Stimulated activated CD4-positive, alpha-beta T cell treated with anti-CD3 and anti-CD28 coated beads, Interleukin-2, amount 100 ng/mL, for 24 hours (primary cell): ENCODE measurements around the gene ABCG1.
A peak's percentile ranks its signal among the peaks of the same experiment; 100 is the strongest.

Experiments used
- DNase-seq, 2 donors: peaks; one replicate each; pipeline ENCODE4 v3.0.0-alpha.2; 2020

The ABCG1 gene

DNA sequence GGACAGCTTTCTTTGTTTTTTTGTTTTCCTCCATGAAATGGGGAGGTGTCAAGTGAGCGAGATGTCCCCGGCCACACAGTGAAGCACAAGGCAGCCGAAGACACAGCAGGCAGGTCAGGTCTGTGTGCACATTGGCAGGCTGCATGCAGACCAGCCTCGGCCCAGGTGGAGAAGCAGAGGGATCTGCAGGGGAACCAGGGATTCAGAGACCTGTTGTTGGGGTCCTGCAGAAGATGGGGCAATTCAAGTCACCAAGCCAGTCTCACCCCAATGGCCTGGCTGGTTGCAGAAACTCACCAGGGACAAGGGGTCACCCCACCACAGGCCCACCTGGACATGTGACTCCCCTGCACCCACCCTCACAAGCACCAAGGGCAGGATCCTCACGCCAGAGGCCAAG is 4.0 kb upstream of the ABCG1 start:
- no peak for DNase-seq

DNA sequence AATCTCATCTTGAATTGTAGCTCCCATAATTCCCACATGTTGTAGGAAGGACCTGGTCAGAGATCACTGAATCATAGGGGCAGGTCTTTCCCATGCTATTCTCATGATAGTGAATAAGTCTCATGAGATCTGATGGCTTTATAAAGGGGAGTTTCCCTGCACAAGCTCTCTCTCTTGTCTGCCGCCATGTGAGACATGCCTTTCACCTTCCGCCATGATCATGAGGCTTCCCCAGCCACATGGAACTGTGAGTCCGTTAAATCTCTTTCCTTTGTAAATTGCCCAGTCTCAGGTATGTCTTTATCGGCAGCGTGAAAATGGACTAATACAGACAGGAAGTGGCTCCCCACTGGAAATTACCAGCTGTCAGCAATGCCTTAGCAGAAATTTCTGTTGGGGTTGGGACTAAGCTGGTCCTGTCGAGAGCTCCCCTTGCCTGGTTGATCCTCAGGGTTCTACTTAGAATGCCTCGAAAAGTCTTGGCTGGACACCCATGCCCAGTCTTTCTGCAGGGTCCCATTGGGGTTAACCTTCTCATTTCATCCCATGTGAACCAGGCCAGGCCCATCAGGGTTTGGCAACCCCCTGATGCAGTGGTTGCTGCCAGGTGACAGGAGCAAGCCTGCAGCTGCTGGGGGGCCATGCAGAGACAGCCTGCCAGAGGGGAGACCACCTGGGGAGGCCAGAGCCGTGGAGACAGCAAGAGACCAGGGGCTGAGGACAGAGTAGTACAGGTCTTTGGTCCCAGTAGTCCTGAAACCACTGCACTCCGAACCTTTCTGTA is 2.8 kb upstream of the ABCG1 start:
- no peak for DNase-seq

DNA sequence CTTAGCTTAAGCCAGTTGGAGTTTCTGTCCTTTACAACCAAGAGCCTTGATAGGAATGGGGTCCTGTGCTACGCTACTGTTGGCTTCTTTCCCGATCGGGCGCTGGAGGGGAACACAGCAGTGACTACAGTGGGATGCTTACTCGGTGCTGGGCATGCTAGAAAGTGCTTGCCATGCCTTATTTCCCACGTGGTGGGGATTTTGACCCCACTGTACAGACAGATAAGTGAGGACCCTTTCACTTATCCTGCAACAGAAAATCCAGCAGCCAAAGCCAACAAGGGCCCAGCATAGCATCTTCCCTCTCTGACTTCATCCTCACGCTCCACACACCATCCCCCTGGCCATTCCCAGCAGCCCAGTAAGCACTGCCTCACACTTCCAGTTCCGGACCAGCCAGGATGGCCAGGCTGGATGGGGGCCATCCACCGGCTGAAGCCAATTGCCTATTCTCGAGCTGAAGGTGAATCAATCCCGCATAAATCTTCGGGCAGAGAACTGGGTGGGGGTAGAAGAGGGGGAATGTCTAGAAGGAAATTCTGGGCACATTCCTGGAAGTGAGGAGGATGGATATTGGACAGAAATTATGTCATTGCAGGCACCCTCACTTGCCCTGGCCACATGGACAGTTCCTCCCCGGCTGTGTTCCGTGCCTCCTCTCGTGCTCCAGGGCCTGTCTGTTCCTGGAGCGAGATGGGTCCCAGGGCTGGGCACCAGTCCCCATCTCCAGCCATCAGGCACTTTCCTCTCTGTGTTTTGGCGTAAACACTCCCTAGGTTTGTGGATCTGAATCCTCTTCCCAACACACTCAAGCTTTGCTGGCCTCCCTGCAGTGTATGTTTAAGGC is 2.0 kb upstream of the ABCG1 start:
- no peak for DNase-seq

DNA sequence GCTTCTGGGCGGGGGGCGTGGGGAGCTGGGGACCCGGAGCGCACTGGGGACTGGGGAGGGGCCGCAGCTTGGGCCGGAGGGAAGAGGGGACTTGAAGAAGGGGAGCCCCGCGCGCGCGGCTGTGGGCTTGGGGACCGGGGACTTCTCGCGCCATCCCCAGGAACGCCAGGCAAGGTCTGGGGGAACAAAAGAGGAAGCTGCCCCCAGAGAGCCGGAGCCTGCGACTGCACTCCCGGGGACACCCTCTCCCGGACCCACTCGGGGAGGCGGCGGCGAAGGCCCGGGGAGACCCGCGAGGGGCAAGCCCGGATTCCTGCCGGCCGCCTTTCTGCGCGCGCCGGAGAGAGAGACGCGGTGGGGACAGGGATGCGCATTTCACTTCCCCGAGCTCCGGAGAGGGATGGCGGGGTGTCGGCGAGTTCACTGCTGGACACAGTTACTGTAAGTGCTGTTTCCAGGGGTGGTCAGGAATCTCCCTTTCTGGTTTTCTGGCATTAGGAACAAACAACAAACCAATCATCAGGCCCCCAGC is 732 bp downstream of the ABCG1 start:
- DNase-seq: peak in 1 of 2 donors; percentile 43

DNA sequence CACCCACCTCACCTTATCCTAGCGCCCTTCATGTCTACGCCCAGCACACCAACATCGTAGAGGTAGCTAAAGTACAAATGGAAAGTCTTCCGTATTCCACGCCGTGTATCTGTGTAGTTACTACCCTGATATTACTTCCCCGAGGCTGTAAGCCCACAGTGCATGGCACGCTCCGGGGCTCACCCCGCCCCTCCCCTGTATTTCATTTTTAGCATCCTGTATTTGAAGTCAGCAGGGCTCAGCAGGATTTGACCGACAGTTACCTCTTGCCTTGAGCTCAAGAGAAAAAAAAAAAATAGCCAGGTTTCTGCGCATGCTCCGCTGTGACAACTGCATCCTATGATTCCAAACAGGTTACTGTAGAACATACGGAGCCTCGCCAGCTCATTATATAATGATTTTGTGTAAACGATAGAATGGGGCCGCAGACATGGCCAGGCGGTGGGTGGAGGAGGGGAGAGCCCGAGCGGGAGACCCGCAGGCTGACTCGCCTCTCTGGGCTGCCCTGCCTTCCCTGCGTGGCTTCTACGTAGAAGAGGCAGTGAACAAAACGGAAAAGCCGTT is 1.3 kb downstream of the ABCG1 start:
- peak; percentile 51 to 58 for DNase-seq

DNA sequence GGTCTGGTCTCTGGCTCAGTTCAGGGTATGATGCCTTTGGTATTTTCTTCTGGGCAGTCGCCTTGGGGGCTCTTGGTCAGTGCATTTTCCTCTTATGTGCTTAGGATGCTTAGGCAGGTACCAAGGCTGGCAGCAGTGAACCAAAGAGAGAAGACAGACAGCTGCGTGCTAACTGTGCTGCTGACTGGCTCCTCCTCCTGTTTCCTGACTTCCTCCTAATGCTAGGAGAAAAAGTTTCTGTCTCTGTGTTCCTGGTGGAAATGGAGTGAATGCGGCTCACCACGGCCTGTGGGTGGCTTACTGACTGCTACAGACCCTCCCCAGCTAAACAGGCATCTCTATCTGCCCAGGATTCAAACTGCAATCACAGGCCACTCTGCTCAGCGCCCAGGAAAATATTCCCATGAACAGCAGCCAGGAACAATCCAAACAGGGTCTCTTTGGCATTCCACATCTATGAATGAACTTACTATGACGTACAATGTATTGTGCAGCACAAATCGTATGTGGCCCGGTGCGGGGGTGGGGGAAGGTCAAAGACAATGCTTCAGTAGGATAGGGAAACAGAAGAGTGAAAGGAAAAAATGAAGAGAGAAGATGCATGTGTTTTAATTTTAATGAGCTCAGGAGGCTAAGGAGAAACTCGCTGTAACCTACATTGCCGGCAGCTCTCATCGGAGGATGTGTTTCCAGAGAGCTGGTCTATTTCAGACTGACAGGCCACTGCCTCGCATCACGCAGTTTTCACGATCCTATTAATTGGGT is 2.8 kb downstream of the ABCG1 start:
- peak in 1 of 2 donors; percentile 15 for DNase-seq

DNA sequence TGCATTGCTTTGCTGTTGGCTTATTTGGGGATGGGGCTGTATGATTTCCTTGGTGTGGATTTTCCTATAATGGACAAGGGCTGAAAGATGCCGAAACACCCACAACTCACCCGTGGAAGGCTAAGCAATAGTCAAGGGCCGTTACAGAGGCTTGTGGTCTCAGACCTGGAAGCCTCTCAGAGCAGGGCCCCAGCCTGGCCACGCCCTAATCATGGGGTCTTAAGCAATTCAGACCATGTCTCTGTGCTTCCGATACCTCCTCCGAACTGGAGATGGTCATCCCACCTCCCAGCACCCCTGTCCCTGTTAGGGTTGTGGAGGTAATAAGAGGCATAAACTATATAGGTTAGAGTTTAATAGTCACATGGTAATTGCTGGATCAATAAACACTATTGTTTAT is 3.4 kb downstream of the ABCG1 start:
- peak in 1 of 2 donors; percentile 13 for DNase-seq

DNA sequence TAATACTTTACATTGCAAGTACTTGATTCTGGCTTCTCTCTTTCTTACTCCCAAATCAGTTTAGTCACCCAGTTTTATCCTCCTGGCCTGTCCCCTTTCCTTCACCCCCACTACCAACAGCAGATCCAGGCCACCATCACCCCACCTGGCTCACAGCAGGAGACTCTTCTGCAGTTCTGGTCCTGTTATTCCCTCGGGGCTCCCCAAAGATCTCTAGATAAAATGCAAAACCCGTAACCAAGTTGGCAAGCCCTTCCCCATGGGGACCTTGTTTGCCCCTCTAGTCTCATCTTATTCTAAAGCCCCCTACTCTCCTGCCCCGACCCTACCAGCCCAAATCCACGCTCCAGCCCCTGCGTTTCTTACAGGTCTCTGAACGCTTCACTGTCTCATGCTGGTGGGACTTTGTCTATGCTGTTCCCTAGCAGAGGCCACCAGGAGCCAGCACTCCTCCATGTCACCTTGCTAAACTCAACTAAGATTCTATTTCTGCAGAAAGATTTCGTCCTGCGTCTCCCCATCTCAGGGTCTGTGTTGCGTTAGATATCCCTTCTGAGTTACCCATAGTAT is 4.0 kb downstream of the ABCG1 start:
- DNase-seq: peak in 1 of 2 donors; percentile 8

DNA sequence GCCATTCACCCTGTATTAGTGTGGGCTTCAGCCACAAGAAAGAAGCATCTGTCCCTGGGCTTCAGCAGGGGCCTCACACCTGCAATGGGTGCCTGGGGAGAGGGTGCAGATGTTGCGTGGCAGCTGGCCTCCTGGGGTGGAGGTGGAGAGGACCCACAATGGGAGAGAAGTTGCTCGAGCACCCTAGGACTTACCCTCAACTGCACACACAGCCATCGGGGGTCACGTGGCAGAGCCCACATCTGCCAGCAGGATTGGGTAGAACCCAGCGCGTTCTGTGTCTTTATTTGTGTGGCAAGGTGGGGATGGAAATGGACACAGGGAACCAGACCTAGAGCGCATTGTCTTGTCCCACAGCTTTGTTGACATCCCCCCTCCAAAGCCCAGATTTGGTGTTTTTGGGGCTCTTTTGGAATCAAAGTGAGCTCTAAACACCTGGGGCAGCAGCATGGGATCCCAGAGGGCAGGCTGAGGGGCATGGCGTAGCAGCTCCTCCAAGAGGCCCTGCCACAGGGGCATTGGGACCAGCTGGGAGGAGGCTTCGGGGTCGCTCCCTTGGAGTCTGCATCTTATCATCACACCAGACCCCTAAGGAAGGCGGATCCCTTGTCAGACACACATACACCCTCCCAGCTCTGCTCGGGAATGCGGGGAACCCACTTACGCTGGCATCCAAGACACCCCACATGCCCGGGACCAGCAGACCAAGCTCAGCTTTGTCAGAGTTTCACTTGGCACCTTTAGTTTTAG is 5.1 kb downstream of the ABCG1 start:
- DNase-seq: no peak

DNA sequence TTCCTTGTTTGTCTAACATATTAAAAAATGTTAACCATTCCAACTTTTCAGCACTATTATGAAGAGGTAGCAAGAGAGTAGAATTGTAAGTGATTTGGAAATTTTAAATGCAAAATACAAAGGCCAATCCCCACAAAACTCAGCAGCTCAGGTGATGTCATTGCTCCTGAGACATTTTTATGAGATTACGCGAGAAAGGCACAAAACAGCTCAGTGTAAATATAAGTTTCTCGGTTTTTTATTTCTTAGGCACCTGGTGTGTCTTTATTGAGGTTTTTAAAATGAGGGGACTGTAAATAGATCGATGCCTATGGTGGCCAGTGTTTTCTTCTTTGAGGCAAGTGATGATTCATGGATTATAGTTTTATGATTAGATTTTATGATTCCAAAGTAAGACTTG is 6.1 kb downstream of the ABCG1 start:
- no peak for DNase-seq

DNA sequence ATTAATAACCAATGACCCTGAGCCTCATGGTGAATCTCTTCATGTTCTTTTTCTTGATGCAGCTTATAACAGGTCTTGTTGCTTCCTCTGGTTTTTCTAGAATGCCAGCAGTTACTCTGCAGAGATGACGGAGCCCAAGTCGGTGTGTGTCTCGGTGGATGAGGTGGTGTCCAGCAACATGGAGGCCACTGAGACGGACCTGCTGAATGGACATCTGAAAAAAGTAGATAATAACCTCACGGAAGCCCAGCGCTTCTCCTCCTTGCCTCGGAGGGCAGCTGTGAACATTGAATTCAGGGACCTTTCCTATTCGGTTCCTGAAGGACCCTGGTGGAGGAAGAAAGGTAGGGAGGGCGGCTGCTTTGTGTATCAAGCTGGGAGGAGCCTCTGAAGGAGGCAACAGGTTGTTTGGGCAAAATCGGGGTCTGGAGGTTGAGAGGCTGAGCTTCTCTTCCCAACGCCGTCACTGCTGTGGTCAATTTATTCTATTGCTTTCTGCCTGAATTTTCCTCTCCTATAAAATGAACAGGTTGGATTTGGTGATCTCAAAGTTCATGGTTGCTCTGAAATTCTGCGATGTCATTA is 6.7 kb downstream of the ABCG1 start:
- no peak for DNase-seq

DNA sequence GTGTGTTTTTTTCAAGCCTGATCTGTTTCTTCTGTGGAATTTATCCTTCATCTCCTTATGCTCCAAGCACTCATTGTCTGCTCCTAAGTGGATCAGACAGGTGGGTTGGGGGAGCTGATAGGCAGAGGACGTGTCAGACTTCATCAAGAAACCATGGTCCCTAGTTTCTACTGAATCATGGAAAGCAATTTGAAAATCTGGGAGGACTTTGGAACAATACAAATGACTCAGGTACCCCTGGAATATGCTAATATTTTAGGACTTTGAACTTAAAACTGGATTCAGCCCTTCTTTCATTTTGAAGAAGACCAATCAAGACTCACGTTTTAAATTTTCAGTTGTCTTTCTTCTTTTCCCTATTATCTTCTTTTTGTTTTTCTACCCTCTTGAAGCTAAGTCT is 7.7 kb downstream of the ABCG1 start:
- DNase-seq: no peak

DNA sequence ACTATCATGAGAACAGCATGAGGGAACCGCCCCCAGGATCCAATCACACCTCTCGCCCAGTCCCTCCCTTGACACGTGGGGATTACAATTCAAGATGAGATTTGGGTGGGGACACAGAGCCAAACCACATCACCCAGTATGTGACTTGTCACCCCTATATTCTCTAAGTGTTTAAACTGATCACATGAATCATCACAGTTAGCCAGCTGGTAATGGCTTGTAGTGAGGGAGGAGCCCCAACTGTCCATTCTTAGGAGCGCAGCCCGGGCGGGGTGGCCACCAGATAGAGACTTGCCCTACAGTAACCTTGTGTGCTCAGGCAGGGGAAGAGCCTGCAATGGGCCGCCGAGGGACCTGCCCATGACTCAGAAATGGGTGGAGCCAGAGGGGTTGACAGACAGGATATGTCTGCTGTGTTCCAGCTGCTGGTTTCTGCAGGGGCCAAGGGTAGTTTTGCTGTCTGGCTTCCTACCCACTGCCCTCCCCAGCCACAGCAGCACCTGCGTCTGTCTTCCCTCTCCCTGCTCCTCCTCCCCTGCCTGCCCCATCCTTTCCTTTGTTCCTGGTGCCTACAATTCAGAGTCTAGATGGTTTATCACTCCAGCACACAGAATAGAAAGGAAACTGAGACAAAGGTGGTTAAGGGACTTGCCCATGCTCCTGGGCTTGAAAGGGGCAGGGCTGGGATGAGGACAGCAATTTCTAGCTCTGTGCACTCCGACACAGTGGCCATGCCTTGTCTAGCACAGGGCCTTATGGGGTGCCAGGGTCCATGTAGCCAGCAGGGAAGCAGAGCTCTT is 9.2 kb downstream of the ABCG1 start:
- peak; percentile 87 to 88 for DNase-seq

DNA sequence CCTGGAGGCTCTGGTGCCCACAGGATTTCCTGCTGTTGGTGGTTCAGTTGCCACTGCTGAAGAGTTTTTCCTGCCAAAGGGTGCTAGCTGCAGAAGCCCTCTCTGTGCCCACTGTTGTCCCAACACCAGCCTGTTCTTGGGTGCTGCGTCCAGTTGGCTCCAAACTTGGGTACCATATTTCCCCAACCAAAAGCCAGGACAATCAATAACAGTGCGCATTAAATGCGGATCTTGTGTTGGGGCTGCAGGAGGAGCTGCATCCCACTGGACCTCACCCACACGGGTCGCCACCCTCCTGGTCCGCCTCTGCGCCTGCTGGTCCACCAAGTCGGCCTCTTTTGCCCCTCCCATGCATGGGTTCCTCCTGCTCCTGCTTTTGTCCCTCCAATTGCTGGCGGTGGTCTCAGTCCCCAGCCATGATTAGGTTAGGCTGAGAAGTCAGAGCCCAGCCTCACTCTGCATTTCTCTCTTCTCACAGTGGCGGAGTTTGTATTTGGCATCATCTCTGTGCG is 9.8 kb downstream of the ABCG1 start:
- DNase-seq: no peak

DNA sequence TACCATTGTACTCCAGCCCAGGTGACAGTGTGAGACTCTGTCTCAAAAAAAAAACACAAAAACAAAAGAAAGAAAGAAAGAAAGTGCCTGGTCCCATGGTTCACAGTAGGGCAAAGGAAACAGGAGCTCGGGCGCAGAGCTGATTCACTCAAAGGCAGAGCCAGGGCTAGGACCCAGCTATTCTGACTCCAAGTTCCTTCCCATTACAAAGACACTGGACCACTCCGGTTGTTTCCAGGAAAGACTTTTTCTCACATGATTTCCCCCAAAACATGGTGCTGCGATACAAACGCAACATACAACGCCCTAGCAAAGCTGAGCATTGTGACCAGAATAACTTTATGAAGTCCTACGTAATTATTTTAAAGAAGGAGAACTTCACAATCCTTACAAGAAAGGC is 10.7 kb downstream of the ABCG1 start:
- DNase-seq: no peak

DNA sequence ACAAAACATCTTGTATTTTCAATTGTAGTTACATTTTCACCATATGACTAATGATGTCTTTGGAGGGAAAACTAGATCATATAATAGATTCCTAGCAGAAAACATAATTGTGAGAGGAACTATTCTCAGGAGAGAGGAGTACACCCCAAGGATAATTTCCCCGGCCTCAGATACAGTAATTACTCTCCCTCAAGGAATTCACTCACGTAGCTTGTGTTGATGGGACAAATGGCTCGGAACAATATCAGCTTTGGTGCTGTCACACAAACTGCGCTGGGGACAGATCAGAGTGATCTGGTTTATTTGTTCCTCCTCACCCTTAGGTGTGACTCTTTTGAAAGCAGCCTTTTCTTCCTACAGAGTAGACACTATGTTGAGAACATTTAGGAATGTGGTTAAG is 11.2 kb downstream of the ABCG1 start:
- no peak for DNase-seq

DNA sequence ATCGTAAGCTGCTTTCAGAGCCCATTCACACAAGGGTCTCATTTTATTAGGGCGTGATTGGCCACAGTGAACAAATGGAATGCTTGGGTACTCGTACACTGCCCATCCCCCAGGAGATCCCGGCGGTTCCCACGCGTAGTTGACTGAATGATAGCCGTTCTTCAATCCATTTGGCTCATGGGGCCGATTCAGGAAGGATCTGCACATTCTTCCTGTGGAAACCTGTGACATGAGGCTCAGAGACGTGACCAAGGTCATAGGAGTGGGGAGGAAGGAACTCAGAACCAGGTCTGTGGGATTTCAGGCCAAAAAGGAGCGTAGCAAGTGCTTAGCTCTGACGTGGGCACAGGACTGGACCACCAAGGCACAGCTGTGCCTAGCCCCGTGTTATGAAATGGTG is 11.7 kb downstream of the ABCG1 start:
- no peak for DNase-seq

DNA sequence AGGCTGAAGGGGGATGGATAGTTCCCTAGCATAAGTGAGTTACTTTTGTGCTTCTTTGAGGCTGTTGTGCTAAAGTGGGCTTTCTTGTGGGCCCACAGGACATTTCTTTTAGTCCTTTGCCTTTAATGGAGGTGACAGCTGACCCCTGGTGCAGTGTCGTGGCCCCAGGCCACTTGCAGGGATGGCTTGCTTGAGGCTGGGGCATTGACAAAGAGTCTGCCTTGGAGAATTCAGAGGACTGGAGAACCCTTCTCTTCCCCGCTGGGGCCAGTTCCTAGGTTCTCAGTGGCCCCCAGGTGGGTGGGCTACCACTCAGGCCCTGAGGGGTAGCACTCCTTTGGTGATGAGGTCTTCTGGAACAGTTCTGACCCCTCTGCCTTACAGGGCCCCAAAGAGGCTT is 12.8 kb downstream of the ABCG1 start:
- DNase-seq: no peak

DNA sequence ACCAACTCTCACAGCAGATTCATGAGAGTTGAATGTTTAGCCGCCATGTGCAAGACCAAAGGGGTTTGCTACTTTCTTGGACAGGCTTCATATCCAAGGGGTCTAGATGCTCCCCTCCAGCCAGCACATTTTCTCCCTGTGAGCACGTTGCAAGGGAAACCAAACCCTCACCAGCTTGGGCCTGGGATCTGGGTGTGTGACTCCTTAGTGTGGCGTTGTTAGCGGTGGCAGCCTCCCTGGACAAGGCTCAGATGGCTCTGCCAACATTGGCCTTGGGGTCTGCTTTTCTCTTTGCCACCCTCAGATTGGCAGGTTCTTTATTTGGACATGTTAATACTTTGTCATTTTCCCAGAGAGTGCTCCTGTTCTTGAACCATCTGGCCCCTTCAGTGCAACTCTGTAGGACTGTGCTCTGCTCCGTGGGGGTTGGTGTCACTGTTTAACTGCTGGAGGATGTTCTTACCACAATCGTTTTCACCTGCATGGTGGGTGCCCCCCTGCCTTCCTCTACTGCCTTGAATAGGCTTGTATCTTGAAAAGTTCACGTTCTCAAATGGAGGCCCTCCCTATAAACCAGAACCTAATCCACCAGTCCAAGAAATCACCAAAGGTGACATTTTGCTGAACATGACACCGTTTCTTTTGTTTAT is 13.4 kb downstream of the ABCG1 start:
- DNase-seq: no peak
